HG03442 (cell line): ENCODE data around the gene MRPS27.

Source experiments
- ATAC-seq: cut with Tn5 transposase; IDR thresholded peaks from one replicate; pipeline ENCODE4 v1.9.1; 2021; ENCODE audit warnings: mild to moderate bottlenecking, moderate library complexity; ENCODE audit not compliant: unreplicated experiment

Gene MRPS27

GRCh38 chr5:72292411-72292810 lies 27.6 kb downstream of the MRPS27 start:
- no peak for ATAC-seq

GRCh38 chr5:72291601-72292000 lies 28.4 kb downstream of the MRPS27 start:
- ATAC-seq, result no peak

- ATAC-seq, result no peak
Measured at GRCh38 chr5:72290356-72291133, 29.5 kb downstream of the MRPS27 start.

GRCh38 chr5:72288924-72289323 lies 31.1 kb downstream of the MRPS27 start:
- no peak for ATAC-seq

- ATAC-seq, result no peak
Measured at GRCh38 chr5:72286798-72287197, 33.2 kb downstream of the MRPS27 start.

GRCh38 chr5:72285424-72285821 lies 34.6 kb downstream of the MRPS27 start:
- no peak for ATAC-seq

- no peak for ATAC-seq
Measured at GRCh38 chr5:72284559-72285423, 35.2 kb downstream of the MRPS27 start.

GRCh38 chr5:72283358-72283757 lies 36.7 kb downstream of the MRPS27 start:
- ATAC-seq, result no peak

- no peak for ATAC-seq
Measured at GRCh38 chr5:72282878-72283277, 37.2 kb downstream of the MRPS27 start.

- ATAC-seq, result no peak
Measured at GRCh38 chr5:72281764-72282499, 38.1 kb downstream of the MRPS27 start.

- ATAC-seq, result no peak
Measured at GRCh38 chr5:72281430-72281763, 38.6 kb downstream of the MRPS27 start.

GRCh38 chr5:72280581-72281069 lies 39.4 kb downstream of the MRPS27 start:
- ATAC-seq, result no peak

- no peak for ATAC-seq
Measured at GRCh38 chr5:72276219-72276752, 43.8 kb downstream of the MRPS27 start.

- no peak for ATAC-seq
Measured at GRCh38 chr5:72273547-72273946, 46.5 kb downstream of the MRPS27 start.

GRCh38 chr5:72272398-72272797 lies 47.6 kb downstream of the MRPS27 start:
- no peak for ATAC-seq

GRCh38 chr5:72271702-72272101 lies 48.3 kb downstream of the MRPS27 start:
- no peak for ATAC-seq

- ATAC-seq, result no peak
Measured at GRCh38 chr5:72270037-72270436, 50.0 kb downstream of the MRPS27 start.

- no peak for ATAC-seq
Measured at GRCh38 chr5:72269411-72269780, 50.6 kb downstream of the MRPS27 start.

GRCh38 chr5:72268753-72269410 lies 51.2 kb downstream of the MRPS27 start:
- ATAC-seq, result no peak

GRCh38 chr5:72268260-72268659 lies 51.8 kb downstream of the MRPS27 start:
- no peak for ATAC-seq

- no peak for ATAC-seq
Measured at GRCh38 chr5:72267685-72268084, 52.4 kb downstream of the MRPS27 start.
